Measurements from ENCODE around the gene NCKAP5.
"Not testable (repeated sequence)": the region's sequence is repeated elsewhere in the genome, so short reads cannot be mapped to it uniquely, and the experiment has no call there.

NCKAP5 gene

GRCh38 chr2:133519677-133520076 is 48.6 kb downstream of the NCKAP5 start:
- DNase-seq: not testable (repeated sequence)

GRCh38 chr2:133518700-133519344 is 49.4 kb downstream of the NCKAP5 start:
- no peak for DNase-seq

- no peak for DNase-seq
These were observed 50.4 kb downstream of the NCKAP5 start for GRCh38 chr2:133517876-133518275.

- no peak for DNase-seq
These were observed 51.7 kb downstream of the NCKAP5 start for GRCh38 chr2:133516405-133517026.

- no peak for DNase-seq
These were observed 53.0 kb downstream of the NCKAP5 start for GRCh38 chr2:133515271-133515670.

- DNase-seq: no peak
These were observed 54.4 kb downstream of the NCKAP5 start for GRCh38 chr2:133513893-133514292.

GRCh38 chr2:133512121-133512520 is 56.1 kb downstream of the NCKAP5 start:
- DNase-seq: no peak

GRCh38 chr2:133511679-133512078 is 56.6 kb downstream of the NCKAP5 start:
- DNase-seq: no peak

- no peak for DNase-seq
These were observed 58.5 kb downstream of the NCKAP5 start for GRCh38 chr2:133509777-133510176.

- DNase-seq: no peak
These were observed 59.6 kb downstream of the NCKAP5 start for GRCh38 chr2:133508546-133509165.

GRCh38 chr2:133506996-133507395 is 61.3 kb downstream of the NCKAP5 start:
- DNase-seq: no peak

- peak in 1 of 2 donors; percentile 37 for DNase-seq
These were observed 63.4 kb downstream of the NCKAP5 start for GRCh38 chr2:133504566-133505505.

GRCh38 chr2:133503927-133504326 is 64.3 kb downstream of the NCKAP5 start:
- no peak for DNase-seq

GRCh38 chr2:133503323-133503722 is 64.9 kb downstream of the NCKAP5 start:
- no peak for DNase-seq

GRCh38 chr2:133502678-133503077 is 65.6 kb downstream of the NCKAP5 start:
- DNase-seq: no peak

GRCh38 chr2:133500917-133501316 is 67.3 kb downstream of the NCKAP5 start:
- no peak for DNase-seq

GRCh38 chr2:133498662-133499585 is 69.3 kb downstream of the NCKAP5 start:
- no peak for DNase-seq

GRCh38 chr2:133497951-133498565 is 70.2 kb downstream of the NCKAP5 start:
- DNase-seq: no peak

- DNase-seq: peak in 1 of 2 donors; percentile 20
These were observed 70.9 kb downstream of the NCKAP5 start for GRCh38 chr2:133497270-133497893.

GRCh38 chr2:133496501-133497269 is 71.6 kb downstream of the NCKAP5 start:
- no peak for DNase-seq

Measured in hippocampal formation (tissue), 2 donors.